ENCODE data around the gene CNNM1. TPM values are rescaled to one million over a fixed set of nuclear protein-coding genes. Genes with fewer than 3 reads are reported as not detected.

The CNNM1 gene
- total RNA-seq, 4 donors from 2014 or later = 2.3 to 4.4 (median 4.2) TPM

DNA sequence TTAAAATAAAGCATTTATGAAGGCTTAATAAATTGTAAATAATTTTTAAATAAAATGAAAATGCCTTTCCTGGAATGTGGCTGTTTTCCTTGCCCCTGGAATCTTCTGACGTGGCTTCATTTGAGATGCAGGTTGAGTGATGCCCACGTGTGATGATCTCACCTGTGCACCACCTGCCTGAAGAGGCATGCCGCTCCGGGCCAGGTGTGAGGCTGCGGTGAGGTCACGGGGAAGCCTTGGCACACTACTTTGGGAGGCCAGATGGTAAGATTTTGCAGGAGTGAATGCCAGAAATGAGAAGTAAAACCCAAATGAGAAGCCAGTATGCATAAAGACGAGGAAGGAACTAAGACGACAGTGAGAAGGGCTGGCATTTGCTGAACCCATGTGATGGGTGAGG lies 65.1 kb downstream of the CNNM1 start:
- H3K9me3 ChIP-seq = no peaks in the 10 kb centered on the region
- no peak for DNase-seq (ENCODE audit: low spot score in 2 of 2)
- H3K27me3 ChIP-seq = no peaks in the 10 kb centered on the region
- TF ChIP-seq POLR2AphosphoS5 (IDR thresholded peaks at IDR 0.05) (no peak), POLR2A (IDR thresholded peaks at IDR 0.05) (no peak), EP300 (IDR thresholded peaks at IDR 0.05) (no peak)
- TF ChIP-seq, protein P1, sequence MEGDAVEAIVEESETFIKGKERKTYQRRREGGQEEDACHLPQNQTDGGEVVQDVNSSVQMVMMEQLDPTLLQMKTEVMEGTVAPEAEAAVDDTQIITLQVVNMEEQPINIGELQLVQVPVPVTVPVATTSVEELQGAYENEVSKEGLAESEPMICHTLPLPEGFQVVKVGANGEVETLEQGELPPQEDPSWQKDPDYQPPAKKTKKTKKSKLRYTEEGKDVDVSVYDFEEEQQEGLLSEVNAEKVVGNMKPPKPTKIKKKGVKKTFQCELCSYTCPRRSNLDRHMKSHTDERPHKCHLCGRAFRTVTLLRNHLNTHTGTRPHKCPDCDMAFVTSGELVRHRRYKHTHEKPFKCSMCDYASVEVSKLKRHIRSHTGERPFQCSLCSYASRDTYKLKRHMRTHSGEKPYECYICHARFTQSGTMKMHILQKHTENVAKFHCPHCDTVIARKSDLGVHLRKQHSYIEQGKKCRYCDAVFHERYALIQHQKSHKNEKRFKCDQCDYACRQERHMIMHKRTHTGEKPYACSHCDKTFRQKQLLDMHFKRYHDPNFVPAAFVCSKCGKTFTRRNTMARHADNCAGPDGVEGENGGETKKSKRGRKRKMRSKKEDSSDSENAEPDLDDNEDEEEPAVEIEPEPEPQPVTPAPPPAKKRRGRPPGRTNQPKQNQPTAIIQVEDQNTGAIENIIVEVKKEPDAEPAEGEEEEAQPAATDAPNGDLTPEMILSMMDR (IDR thresholded peaks at IDR 0.05) = no peak
- no peak overlapping the region for H3K27ac ChIP-seq
- H3K4me3 ChIP-seq = no peak overlapping the region
- WGBS = 53% methylated on average over 8 of the region's 8 CpGs
- peaks cover 14% of the 10 kb centered on the region for H3K4me1 ChIP-seq
- peaks cover 24% of the 10 kb centered on the region for H3K36me3 ChIP-seq

DNA sequence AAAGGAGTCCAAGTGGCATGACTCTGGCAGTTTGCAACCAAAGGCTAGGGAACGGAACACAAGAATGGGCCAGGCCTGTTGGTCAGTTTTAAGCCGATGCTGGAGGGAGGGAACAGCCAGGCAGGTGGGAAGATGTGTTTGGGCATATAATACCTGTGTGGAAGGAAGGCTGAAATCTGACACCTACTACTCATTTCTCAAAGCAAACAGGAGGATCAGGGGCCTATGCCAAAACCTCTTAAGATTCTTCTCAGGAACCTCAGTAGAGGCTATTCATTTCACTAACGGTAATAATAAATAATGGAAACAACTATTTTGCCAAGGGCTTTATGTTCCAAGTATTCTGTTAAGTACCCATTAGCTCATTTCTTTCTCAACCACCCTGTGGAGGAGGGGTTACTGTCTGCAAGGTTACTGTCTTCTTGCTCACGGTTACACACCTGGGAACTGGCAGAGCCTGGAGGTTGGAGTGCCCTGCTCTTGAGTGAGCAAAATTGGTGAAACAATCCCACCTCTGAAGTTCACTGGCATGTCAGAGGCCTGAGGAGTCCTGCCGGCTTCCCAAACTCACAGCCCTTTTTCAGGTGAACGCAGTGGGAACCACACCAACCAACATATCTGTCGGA lies 65.7 kb downstream of the CNNM1 start:
- H3K4me1 ChIP-seq = peaks cover 14% of the 10 kb centered on the region
- 77% methylated on average over 7 of the region's 7 CpGs for WGBS
- H3K36me3 ChIP-seq = peaks cover 30% of the 10 kb centered on the region
- no peak for DNase-seq (ENCODE audit: low spot score in 2 of 2)
- TF ChIP-seq POLR2A (IDR thresholded peaks at IDR 0.05) = no peak
- TF ChIP-seq, protein P1 (IDR thresholded peaks at IDR 0.05) = no peak
- no peaks in the 10 kb centered on the region for H3K27me3 ChIP-seq
- H3K9me3 ChIP-seq = no peaks in the 10 kb centered on the region
- peak overlapping the region; percentile 61 for H3K27ac ChIP-seq
- H3K4me3 ChIP-seq = no peak overlapping the region

DNA sequence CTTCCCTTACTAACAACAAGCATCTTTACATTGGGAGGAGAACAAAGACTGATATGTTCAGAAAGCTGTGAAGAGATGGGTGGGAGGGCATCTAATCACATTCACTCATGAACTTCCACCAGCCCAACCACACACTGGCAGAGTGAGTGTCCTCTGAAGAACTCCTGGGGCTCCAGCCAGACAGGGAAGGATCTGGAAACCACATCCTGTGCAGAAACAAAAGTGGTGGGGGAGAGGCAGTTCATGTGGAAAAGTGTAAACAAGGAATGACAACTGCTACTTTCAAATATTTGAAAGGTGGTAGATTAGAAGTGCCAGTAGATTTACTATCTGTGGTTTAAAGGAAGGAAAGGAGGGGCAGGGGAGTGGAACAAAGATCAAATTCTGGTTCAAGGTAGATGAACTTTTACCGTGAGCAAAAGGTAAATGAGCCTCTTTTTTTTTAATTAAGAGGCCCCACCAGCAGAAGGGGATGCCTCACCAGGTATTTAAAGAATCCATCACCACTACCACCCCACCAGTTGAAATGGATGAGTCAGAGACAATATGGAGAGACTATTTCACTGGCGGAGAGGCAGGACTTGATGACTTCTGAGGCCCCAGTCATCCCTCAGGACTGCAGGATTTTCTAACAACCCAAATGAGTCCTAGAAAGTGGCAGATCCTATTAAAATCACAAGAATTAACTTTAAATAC lies 66.7 kb downstream of the CNNM1 start:
- TF ChIP-seq POLR2AphosphoS5 (IDR thresholded peaks at IDR 0.05) = no peak
- TF ChIP-seq POLR2A (IDR thresholded peaks at IDR 0.05) = no peak
- TF ChIP-seq, protein P1 (IDR thresholded peaks at IDR 0.05) = no peak
- no peak for TF ChIP-seq EP300 (IDR thresholded peaks at IDR 0.05)
- no peaks in the 10 kb centered on the region for H3K27me3 ChIP-seq
- no peaks in the 10 kb centered on the region for H3K9me3 ChIP-seq
- peaks cover 39% of the 10 kb centered on the region for H3K36me3 ChIP-seq
- no peak for DNase-seq (ENCODE audit: low spot score in 2 of 2)
- H3K27ac ChIP-seq = no peak overlapping the region
- H3K4me3 ChIP-seq = no peak overlapping the region
- WGBS = 73% methylated on average over 2 of the region's 2 CpGs
- peaks cover 14% of the 10 kb centered on the region for H3K4me1 ChIP-seq

DNA sequence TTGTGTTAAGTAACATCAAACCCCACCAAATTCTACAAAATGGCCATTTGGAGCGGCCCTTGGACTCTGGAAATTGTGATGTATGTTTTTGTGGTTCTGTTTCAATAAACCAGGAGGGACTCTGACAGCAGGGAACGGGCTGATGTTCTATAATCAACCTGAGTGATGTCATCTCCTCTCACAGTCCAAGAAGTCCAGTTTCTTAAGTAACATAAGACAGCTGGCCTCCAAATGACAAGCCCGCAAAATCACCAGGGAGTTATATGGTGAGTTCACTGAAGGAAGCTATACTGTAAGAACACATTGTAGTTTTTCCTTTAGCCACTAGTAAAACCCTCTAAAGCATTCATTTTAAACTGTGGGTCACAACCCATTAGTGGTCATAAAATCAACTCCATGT lies 67.3 kb downstream of the CNNM1 start:
- Histone ChIP-seq H3K27me3 (no peaks in the 10 kb centered on the region), H3K4me3 (no peak overlapping the region), H3K4me1 (peaks cover 14% of the 10 kb centered on the region), H3K27ac (no peak overlapping the region), H3K9me3 (no peaks in the 10 kb centered on the region), H3K36me3 (peaks cover 44% of the 10 kb centered on the region)
- WGBS = 71% methylated on average over 3 of the region's 3 CpGs
- no peak for DNase-seq (ENCODE audit: low spot score in 2 of 2)
- no peak for TF ChIP-seq POLR2A (IDR thresholded peaks at IDR 0.05)

DNA sequence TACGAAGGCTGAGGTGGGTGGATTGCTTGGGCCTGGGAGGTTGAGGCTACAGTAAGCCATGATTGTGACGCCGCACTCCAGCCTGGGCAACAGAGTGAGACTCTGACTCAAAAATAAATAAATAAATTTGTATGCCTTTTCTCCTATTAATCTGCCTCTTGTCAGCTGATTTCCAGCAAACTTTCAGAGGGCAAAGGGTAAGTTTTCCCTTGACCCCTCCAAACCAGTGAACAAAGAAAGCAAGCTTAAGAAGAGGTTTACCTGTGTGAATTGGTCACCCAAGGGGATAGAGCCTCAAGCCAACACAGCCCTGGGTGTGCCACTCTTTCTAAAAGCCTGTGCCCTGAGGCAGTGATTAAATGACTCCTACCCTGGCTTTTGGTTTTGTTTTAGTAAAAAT lies 70.5 kb downstream of the CNNM1 start:
- TF ChIP-seq, protein P1 (IDR thresholded peaks at IDR 0.05) = no peak
- TF ChIP-seq EP300 (IDR thresholded peaks at IDR 0.05) (no peak), POLR2AphosphoS5 (IDR thresholded peaks at IDR 0.05) (no peak), POLR2A (IDR thresholded peaks at IDR 0.05) (no peak)
- DNase-seq (ENCODE audit: low spot score in 2 of 2) = no peak
- WGBS = 99% methylated on average over 3 of the region's 3 CpGs
- no peak overlapping the region for H3K4me3 ChIP-seq
- peaks cover 6% of the 10 kb centered on the region for H3K4me1 ChIP-seq
- H3K36me3 ChIP-seq = peaks cover 76% of the 10 kb centered on the region
- H3K27me3 ChIP-seq = no peaks in the 10 kb centered on the region
- no peaks in the 10 kb centered on the region for H3K9me3 ChIP-seq
- H3K27ac ChIP-seq = no peak overlapping the region

All from suprapubic skin (tissue), 4 donors.